CD14-positive monocyte (primary cell): ENCODE measurements around the gene INCENP. TPM values are rescaled to one million over a fixed set of nuclear protein-coding genes. Genes with fewer than 3 reads are reported as not detected.

Source experiments
- DNase-seq, 3 donors: peaks; one replicate each; pipeline ENCODE4 v3.0.0-alpha.2; 2011 to 2022
- H2AFZ ChIP-seq: 2 replicates; pipeline ENCODE4 v1.6.0; 2012; ENCODE audit warnings: mild to moderate bottlenecking, low read depth, low read length, inconsistent platforms; ENCODE audit not compliant: insufficient read depth, poor library complexity, severe bottlenecking
- H3K27ac ChIP-seq, 2 donors: 1 replicate in 1 of 2; 2 replicates in 1 of 2; pipeline ENCODE4 v1.5.1; 2012 to 2013; ENCODE audit warnings: low read length in 2 of 2, control low read depth in 1 of 2, inconsistent platforms in 1 of 2, low read depth in 1 of 2, mild to moderate bottlenecking in 1 of 2
- H3K27me3 ChIP-seq, 2 donors: one replicate each; pipeline versions ENCODE4 v1.6.0 to v1.6.1; 2011 to 2013; ENCODE audit warnings: low read length in 2 of 2; ENCODE audit not compliant: control insufficient read depth in 2 of 2, insufficient read depth in 2 of 2
- H3K36me3 ChIP-seq, 2 donors: replicated peaks in 1 of 2; 1 replicate in 1 of 2; 2 replicates in 1 of 2; pipeline versions ENCODE4 v1.5.1 to v1.6.1; 2012 to 2013; ENCODE audit warnings: low read length in 2 of 2, control low read depth in 1 of 2, inconsistent platforms in 1 of 2, mild to moderate bottlenecking in 1 of 2; ENCODE audit not compliant: insufficient read depth in 2 of 2, control insufficient read depth in 1 of 2
- H3K4me1 ChIP-seq, 2 donors: 1 replicate in 1 of 2; 2 replicates in 1 of 2; pipeline versions ENCODE4 v1.5.1 to v1.6.1; 2012 to 2013; ENCODE audit warnings: low read length in 2 of 2, control low read depth in 1 of 2, inconsistent platforms in 1 of 2, mild to moderate bottlenecking in 1 of 2, moderate library complexity in 1 of 2; ENCODE audit not compliant: insufficient read depth in 2 of 2, control insufficient read depth in 1 of 2
- H3K4me2 ChIP-seq: replicated peaks from 2 replicates; pipeline ENCODE3; 2012; ENCODE audit warnings: low read length, moderate library complexity, mild to moderate bottlenecking; ENCODE audit not compliant: poor library complexity, severe bottlenecking; ENCODE audit errors: extremely low read depth
- H3K4me3 ChIP-seq, 3 experiments: fragments of 200-600 bp in 1 of 3; sonication (generic) in 1 of 3; replicated peaks in 1 of 3; 1 replicate in 2 of 3; 2 replicates in 1 of 3; pipeline ENCODE4 v1.5.1; 2011 to 2013; ENCODE audit warnings: low read length in 3 of 3, mild to moderate bottlenecking in 3 of 3, control low read depth in 2 of 3, low read depth in 2 of 3, inconsistent platforms in 1 of 3, moderate library complexity in 1 of 3
- H3K79me2 ChIP-seq: 2 replicates; pipeline ENCODE4 v1.6.0; 2012; ENCODE audit warnings: mild to moderate bottlenecking, control low read depth, inconsistent platforms, low read length, moderate library complexity; ENCODE audit not compliant: insufficient read depth
- H3K9ac ChIP-seq: 2 replicates; pipeline ENCODE4 v1.6.0; 2017; ENCODE audit warnings: low read length, mild to moderate bottlenecking; ENCODE audit not compliant: insufficient read depth, poor library complexity, severe bottlenecking
- H3K9me3 ChIP-seq, 2 donors: replicated peaks in 1 of 2; 1 replicate in 1 of 2; 2 replicates in 1 of 2; pipeline versions ENCODE4 v1.5.1 to v1.6.1; 2012 to 2013; ENCODE audit warnings: low read length in 2 of 2, control low read depth in 1 of 2; ENCODE audit not compliant: control insufficient read depth in 1 of 2, insufficient read depth in 1 of 2
- H4K20me1 ChIP-seq: 2 replicates; pipeline ENCODE4 v1.6.0; 2012; ENCODE audit warnings: mild to moderate bottlenecking, low read length, control low read depth, moderate library complexity; ENCODE audit not compliant: insufficient read depth
- H3K27ac Mint-ChIP-seq, 7 donors: one replicate each; pipeline ENCODE4 v1.8.0; 2020; ENCODE audit warnings: mild to moderate bottlenecking in 7 of 7, mixed read lengths in 7 of 7, moderate library complexity in 6 of 7, inconsistent platforms in 2 of 7
- H3K27me3 Mint-ChIP-seq, 3 donors: one replicate each; pipeline ENCODE4 v1.8.0; 2021 to 2022; ENCODE audit warnings: low read depth in 3 of 3, mild to moderate bottlenecking in 3 of 3, mixed read lengths in 3 of 3, moderate library complexity in 3 of 3, inconsistent platforms in 1 of 3
- H3K36me3 Mint-ChIP-seq, 2 donors: one replicate each; pipeline ENCODE4 v1.8.0; 2020; ENCODE audit warnings: mixed read lengths in 2 of 2, inconsistent platforms in 1 of 2, mild to moderate bottlenecking in 1 of 2
- H3K4me1 Mint-ChIP-seq: one replicate; pipeline ENCODE4 v1.8.0; 2020; ENCODE audit warnings: mild to moderate bottlenecking, mixed read lengths
- H3K4me3 Mint-ChIP-seq, 2 donors: one replicate each; pipeline ENCODE4 v1.8.0; 2020; ENCODE audit warnings: mild to moderate bottlenecking in 2 of 2, mixed read lengths in 2 of 2, moderate library complexity in 1 of 2
- H3K9me3 Mint-ChIP-seq, 7 donors: one replicate each; pipeline ENCODE4 v1.8.0; 2020 to 2022; ENCODE audit warnings: mixed read lengths in 7 of 7, mild to moderate bottlenecking in 6 of 7, moderate library complexity in 6 of 7, inconsistent platforms in 2 of 7
- WGBS: methylation state at CpG from one replicate; pipeline ENCODE4 v1.1.5; 2013; ENCODE audit warnings: missing lambda C conversion rate; ENCODE audit not compliant: insufficient coverage; 5-methylcytosine and 5-hydroxymethylcytosine counted together
- intact Hi-C, 2 donors: fragments of 100-400 bp; cut with micrococcal nuclease; formaldehyde crosslinking; loops; one replicate each; pipeline versions ENCODE4 v1.15.0 to v1.15.1; 2023
- polyA plus RNA-seq, 3 donors: library from polyadenylated mRNA; depleted of rRNA in 1 of 3; unstranded in 2 of 3; stranded (reverse) in 1 of 3; fragments of 300-500 nt in 2 of 3; fragments of >200 nt in 1 of 3; fragmentation: Illumina TruSeq in 2 of 3; gene quantifications; 1 replicate in 2 of 3; 2 replicates in 1 of 3; pipeline ENCODE4 v1.2.3, GENCODE V29; 2012 to 2021
- TF ChIP-seq, protein P1 (sequence below): fragments of 200-600 bp; IDR thresholded peaks from one replicate; pipeline ENCODE4 v1.8.0; 2022; ENCODE audit warnings: antibody characterized with exemption, mild to moderate bottlenecking

INCENP gene
- polyA plus RNA-seq, 3 donors = 0.75 to 7.0 (median 1.0) TPM

GRCh38 chr11:62131170-62131464 lies 7.3 kb downstream of the INCENP start:
- Mint-ChIP-seq H3K4me1 (peaks cover 3% of the 10 kb centered on the region), H3K27ac (peak overlapping the region in 3 of 7 donors; percentile 16 to 57 (median 48)), H3K36me3 (peaks cover 73 to 88% of the 10 kb centered on the region in 2 donors), H3K27me3 (no peaks in the 10 kb centered on the region), H3K9me3 (no peaks in the 10 kb centered on the region), H3K4me3 (no peak overlapping the region)
- H3K27ac ChIP-seq = no peak overlapping the region
- DNase-seq = no peak
- H3K4me3 ChIP-seq = no peak overlapping the region
- no peaks in the 10 kb centered on the region for H3K27me3 ChIP-seq
- H3K4me1 ChIP-seq = peaks cover 0 to 2% of the 10 kb centered on the region in 2 donors
- TF ChIP-seq, protein P1, sequence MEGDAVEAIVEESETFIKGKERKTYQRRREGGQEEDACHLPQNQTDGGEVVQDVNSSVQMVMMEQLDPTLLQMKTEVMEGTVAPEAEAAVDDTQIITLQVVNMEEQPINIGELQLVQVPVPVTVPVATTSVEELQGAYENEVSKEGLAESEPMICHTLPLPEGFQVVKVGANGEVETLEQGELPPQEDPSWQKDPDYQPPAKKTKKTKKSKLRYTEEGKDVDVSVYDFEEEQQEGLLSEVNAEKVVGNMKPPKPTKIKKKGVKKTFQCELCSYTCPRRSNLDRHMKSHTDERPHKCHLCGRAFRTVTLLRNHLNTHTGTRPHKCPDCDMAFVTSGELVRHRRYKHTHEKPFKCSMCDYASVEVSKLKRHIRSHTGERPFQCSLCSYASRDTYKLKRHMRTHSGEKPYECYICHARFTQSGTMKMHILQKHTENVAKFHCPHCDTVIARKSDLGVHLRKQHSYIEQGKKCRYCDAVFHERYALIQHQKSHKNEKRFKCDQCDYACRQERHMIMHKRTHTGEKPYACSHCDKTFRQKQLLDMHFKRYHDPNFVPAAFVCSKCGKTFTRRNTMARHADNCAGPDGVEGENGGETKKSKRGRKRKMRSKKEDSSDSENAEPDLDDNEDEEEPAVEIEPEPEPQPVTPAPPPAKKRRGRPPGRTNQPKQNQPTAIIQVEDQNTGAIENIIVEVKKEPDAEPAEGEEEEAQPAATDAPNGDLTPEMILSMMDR = no peak
- WGBS = 100% methylated on average over 2 of the region's 6 CpGs
- peaks cover 53 to 84% of the 10 kb centered on the region in 2 donors for H3K36me3 ChIP-seq
- intact Hi-C loops = no loop called here
- no peak overlapping the region for H3K9ac ChIP-seq
- H3K4me2 ChIP-seq = no peak overlapping the region
- H3K79me2 ChIP-seq = peaks cover 98% of the 10 kb centered on the region
- no peak overlapping the region for H2AFZ ChIP-seq
- no peaks in the 10 kb centered on the region for H4K20me1 ChIP-seq
- H3K9me3 ChIP-seq = no peaks in the 10 kb centered on the region

DNA sequence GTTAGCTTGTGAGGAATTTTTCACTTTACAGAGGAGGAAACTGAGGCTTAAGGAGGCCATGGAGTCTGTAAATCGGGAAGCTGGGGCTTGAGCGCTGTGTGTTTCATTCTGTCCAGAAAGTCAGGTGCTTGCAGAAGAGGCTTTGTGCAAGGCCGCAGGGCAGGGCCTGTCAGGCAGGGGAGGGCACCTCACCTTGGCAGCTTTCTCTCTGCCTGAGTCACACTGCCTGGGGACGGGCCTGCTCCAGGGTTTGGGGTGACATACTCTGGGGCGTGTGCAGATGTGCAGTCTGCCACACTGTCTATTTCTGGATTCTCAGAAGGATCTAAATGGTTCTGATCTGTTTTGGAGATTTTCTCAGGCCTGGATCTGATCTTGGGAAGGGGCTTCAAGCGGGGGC lies 8.4 kb downstream of the INCENP start:
- H3K36me3 ChIP-seq = peaks cover 53 to 94% of the 10 kb centered on the region in 2 donors
- Mint-ChIP-seq H3K27ac (peak overlapping the region in 3 of 7 donors; percentile 33 to 78 (median 64)), H3K9me3 (no peaks in the 10 kb centered on the region), H3K4me3 (no peak overlapping the region), H3K4me1 (peaks cover 7% of the 10 kb centered on the region), H3K27me3 (no peaks in the 10 kb centered on the region), H3K36me3 (peaks cover 79 to 92% of the 10 kb centered on the region in 2 donors)
- TF ChIP-seq, protein P1 = no peak
- no peak for DNase-seq
- no peak overlapping the region for H3K4me2 ChIP-seq
- H3K27me3 ChIP-seq = no peaks in the 10 kb centered on the region
- H3K4me3 ChIP-seq = no peak overlapping the region
- H3K9me3 ChIP-seq = no peaks in the 10 kb centered on the region
- peaks cover 98% of the 10 kb centered on the region for H3K79me2 ChIP-seq
- no peak overlapping the region for H3K9ac ChIP-seq
- H3K27ac ChIP-seq = peak overlapping the region in 1 of 2 donors; percentile 13
- intact Hi-C loops = no loop called here
- H4K20me1 ChIP-seq = no peaks in the 10 kb centered on the region
- H3K4me1 ChIP-seq = no peaks in the 10 kb centered on the region
- no peak overlapping the region for H2AFZ ChIP-seq
- 95% methylated on average over 4 of the region's 6 CpGs for WGBS
